ENCODE measurements around the gene JPH2.

- TF ChIP-seq POLR2AphosphoS5 (IDR thresholded peaks at IDR 0.05; ENCODE audit: low read depth, low read length) (no peak), TAF1 (IDR thresholded peaks at IDR 0.05; ENCODE audit: borderline replicate concordance, low read depth, low read length) (no peak)
Measured at GRCh38 chr20:44135417-44136204, 51.4 kb downstream of the JPH2 start.
